KOPT-K1 (cell line): ENCODE measurements around the gene NUP85.
A peak's percentile ranks its signal among the peaks of the same experiment; 100 is the strongest.
"Not testable (repeated sequence)": the region's sequence is repeated elsewhere in the genome, so short reads cannot be mapped to it uniquely, and the experiment has no call there.

Source experiments
- H3K27ac ChIP-seq: fragments of 200-600 bp; sonication (generic); 2 replicates; pipeline ENCODE4 v1.5.1; 2016; ENCODE audit warnings: antibody characterized with exemption, mild to moderate bottlenecking, low read depth, low read length; ENCODE audit not compliant: poor library complexity, severe bottlenecking
- H3K36me3 ChIP-seq: fragments of 200-600 bp; sonication (generic); 2 replicates; pipeline ENCODE4 v1.5.1; 2017; ENCODE audit warnings: antibody characterized with exemption, mild to moderate bottlenecking, low read length, moderate library complexity; ENCODE audit not compliant: insufficient read depth
- H3K9me3 ChIP-seq: fragments of 200-600 bp; sonication (generic); 2 replicates; pipeline ENCODE4 v1.5.1; 2017; ENCODE audit warnings: antibody characterized with exemption, low read length, mild to moderate bottlenecking; ENCODE audit not compliant: insufficient read depth, poor library complexity, severe bottlenecking

NUP85 gene

DNA sequence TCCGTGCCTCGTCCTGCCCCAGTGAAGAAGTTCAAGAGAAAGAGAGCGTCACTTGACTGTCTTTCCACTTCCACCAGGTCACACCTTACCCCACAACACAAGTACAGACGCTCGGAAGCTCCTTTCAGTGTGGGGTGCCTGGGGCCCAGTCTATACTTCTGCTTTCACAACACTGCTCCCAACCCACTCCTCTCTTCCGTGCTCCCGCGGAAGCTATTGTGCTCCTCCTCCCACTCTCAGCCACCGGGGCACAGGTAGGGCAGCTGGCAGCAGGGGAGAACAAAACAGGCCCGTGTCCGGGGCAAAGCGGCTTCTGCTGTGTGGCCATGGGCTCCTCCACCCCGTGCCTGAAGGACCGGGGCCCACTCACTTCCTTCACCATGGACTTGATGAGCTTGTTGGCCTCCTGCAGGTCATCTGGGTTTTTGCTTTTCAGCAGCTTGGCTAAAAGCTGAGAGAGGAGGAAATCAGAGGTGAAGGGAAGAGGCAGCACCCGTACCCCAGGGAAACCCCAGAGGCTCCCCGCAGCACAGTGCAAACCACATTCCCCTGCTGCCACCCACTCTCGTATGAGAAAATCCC, 37.1 kb downstream of the NUP85 start:
- Histone ChIP-seq H3K9me3 (no peaks in the 10 kb centered on the region), H3K27ac (no peak overlapping the region), H3K36me3 (peaks cover 99% of the 10 kb centered on the region)

- Histone ChIP-seq H3K9me3 (no peaks in the 10 kb centered on the region), H3K27ac (no peak overlapping the region)
Observed at GRCh38 chr17:75244133-75244866, 38.8 kb downstream of the NUP85 start.

DNA sequence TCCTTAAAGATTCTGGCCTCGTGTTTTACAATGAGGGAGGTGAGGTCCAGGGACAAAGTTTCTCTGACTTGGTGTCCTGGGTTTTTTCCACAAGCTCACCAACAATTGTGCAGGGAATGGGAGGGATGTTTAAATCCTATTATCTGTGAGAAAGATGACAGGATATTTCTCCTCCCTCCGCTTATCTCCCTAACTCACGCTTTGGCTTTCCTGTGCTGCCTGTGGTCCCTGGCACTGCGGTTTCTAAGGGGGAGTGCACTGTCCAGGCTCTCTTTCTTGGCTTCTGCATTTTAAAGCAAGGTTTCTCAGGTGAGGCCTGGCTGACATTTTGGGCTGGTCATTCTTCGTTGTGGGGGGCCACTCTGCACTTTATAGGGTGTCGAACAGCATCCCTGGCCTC, 39.5 kb downstream of the NUP85 start:
- Histone ChIP-seq H3K9me3 (no peaks in the 10 kb centered on the region), H3K36me3 (peaks cover 78% of the 10 kb centered on the region), H3K27ac (no peak overlapping the region)

More at GRCh38 chr17:75244133-75244866, 38.8 kb downstream of the NUP85 start:
- peaks cover 85% of the 10 kb centered on the region for H3K36me3 ChIP-seq

DNA sequence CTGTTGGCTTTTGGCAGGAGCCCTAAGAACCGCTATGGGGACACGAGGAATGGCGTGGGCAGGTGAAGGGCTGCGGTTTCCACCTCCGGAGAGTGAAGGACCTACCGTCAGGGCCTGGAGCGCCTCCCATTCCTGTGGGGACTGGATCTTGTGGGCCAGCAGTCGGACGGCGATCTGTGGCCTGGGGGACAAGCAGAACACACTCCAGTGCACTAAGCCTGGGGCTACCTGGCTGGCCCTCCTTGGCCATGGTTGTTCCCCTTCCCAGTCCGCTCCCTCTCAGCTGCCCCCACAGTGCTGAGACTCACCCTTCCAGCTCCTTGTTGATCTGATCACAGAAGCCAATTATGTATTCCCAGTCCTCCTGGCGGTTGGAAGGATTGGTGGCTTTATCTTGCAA, 40.9 kb downstream of the NUP85 start:
- peaks cover 64% of the 10 kb centered on the region for H3K36me3 ChIP-seq
- no peak overlapping the region for H3K27ac ChIP-seq
- no peaks in the 10 kb centered on the region for H3K9me3 ChIP-seq

GRCh38 chr17:75249564-75249963, 44.1 kb downstream of the NUP85 start:
- Histone ChIP-seq H3K27ac (no peak overlapping the region), H3K36me3 (peaks cover 33% of the 10 kb centered on the region), H3K9me3 (no peaks in the 10 kb centered on the region)

- no peak overlapping the region for H3K27ac ChIP-seq
- H3K36me3 ChIP-seq: peaks cover 28% of the 10 kb centered on the region
Observed at GRCh38 chr17:75250009-75250471, 44.6 kb downstream of the NUP85 start.

DNA sequence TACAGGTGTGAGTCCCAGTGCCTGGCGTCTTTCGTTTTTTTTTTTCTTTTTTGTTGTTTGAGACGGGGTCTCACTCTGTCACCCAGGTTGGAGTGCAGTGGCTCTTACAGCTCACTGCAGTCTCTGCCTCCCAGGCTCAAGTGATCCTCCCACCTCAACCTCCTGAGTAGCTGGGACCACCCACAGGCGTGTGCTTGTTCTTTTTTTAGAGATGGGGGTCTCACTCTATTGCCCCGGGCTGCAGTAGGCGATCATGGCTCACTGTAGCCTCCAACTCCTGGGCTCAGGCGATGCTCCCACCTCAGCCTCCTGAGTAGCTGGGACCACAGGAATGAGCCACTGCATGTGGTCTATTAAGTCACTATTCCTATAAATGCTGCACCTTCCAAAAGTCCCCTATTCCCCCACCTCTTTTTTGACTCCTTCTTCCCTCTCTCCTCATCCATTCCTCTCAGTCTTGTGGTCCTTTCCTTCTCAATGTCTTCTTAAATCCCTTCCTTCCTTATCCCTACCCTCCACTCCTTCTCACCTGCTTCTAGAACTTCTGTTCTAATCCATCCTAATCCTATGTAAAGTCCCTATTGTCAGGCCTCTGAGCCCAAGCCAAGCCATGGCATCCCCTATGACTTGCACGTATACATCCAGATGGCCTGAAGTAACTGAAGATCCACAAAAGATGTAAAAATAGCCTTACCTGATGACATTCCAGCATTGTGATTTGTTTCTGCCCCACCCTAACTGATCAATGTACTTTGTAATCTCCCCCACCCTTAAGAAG, 46.7 kb downstream of the NUP85 start:
- Histone ChIP-seq H3K9me3 (no peaks in the 10 kb centered on the region), H3K36me3 (peaks cover 7% of the 10 kb centered on the region; the same call in 1 of the 2 replicates), H3K27ac (no peak overlapping the region)

More at GRCh38 chr17:75250009-75250471, 44.6 kb downstream of the NUP85 start:
- H3K9me3 ChIP-seq: no peaks in the 10 kb centered on the region

GRCh38 chr17:75255954-75256698, 50.6 kb downstream of the NUP85 start:
- not testable (repeated sequence) for H3K27ac ChIP-seq, H3K9me3 ChIP-seq

GRCh38 chr17:75257228-75257627, 51.7 kb downstream of the NUP85 start:
- not testable (repeated sequence) for H3K9me3 ChIP-seq, H3K27ac ChIP-seq, H3K36me3 ChIP-seq

More at GRCh38 chr17:75255954-75256698, 50.6 kb downstream of the NUP85 start:
- H3K36me3 ChIP-seq: not testable (repeated sequence)

DNA sequence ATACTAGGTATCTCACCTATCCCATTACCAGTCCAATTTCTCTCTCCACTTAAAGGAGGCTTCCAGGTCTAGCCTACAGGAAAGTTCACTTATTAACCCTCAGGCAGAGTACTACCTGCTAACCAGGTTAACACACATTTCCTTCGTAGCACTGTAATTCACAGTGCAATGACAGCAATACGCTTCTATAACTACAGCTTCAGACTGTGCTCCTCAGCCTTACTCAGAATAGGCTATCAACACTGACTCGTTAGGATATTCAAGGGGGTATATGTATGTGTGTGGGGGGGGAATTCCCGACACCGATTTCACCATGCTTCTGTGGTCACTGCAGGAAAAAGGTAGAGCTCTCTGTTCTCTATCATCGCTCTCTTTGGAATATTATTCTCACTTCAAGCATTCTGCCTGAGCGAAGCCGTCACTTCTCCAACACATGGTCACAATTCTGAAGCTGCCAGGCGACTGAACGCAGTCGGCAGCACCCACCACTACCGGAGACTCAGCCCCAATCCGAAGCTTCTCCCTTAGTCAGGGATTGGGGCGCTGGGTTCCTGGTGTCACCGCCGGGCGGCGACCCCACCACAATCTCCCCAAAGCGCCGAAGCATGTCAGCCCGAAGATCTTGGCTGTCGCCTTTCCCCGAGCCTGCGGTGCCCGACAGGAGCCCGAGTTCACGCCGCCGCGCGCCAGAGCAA, 55.3 kb downstream of the NUP85 start:
- H3K36me3 ChIP-seq: peaks cover 29% of the 10 kb centered on the region
- H3K27ac ChIP-seq: peak overlapping the region; percentile 93

DNA sequence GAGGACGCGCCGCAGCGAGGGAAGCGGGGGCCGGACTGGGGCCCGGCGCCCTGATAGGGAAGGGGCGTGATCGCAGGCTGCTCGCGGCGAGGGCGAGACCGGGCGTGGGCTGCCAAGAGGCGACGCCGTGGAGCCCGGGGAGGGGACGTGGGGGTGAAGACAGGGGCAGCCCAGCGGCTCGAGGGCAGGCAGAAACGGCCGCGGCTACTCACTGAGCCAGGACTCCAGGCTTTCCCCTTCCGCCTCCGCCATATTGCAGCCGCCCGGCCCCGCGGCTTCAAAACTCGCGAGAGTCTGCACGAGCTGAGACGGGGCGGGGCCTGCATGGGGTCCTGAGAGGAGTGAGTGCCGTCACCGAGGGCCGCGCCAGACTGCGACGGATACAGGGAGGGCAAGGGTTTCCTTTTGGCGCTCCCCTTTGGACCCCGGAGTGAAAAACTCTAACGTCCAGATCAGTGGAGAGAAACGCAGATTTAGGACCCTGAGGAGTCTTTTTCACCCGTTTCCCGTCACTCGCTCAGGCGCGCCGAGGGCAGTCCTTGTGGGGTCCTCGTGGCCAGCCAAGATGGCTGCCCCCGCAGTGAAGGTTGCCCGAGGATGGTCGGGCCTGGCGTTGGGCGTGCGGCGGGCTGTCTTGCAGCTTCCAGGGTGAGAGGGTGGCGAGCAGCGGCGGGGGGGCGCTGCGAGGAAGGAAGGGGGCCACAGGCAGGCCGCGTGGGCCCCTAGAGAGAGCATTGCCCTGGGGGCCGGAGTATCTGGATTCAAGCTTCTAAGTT, 56.0 kb downstream of the NUP85 start, which contains the start of the genes GGA3 and MRPS7:
GGA3 (minus strand) TSS at position 271 of the 776 bp plus-strand sequence; CDS start at position 252, 19 bp downstream.
MRPS7 (plus strand) TSS at position 544 of the 776 bp plus-strand sequence; CDS start at position 566, 22 bp downstream.
- peak within 1 kb of the TSS; percentile 93 for H3K27ac ChIP-seq
- H3K9me3 ChIP-seq: no peaks in the 10 kb centered on the region
- H3K36me3 ChIP-seq: peaks cover 36% of the 10 kb centered on the region

More for the DNA sequence above, 55.3 kb downstream of the NUP85 start:
- no peaks in the 10 kb centered on the region for H3K9me3 ChIP-seq

DNA sequence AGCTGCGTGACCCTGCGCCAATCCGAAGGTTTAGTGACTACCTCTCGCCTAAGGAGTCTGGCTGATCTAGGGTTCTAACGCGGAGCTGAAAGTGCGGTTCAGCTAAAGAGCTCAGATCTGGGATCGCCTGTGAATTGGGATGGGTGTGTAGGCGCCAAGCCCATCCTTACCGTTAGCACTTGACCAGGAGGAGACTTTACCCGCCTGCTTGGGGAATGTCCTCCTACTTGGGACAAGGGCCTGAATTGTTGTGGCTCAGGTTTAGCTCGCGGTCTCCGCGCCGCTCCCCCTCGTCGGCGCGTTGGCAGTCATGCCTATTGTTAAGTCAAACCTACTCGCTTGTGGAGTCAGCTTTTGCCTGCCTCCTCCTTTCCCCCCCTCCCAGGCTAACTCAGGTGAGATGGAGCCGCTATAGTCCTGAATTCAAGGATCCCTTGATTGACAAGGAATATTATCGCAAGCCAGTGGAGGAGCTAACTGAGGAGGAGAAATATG, 56.7 kb downstream of the NUP85 start:
- peaks cover 42% of the 10 kb centered on the region for H3K36me3 ChIP-seq
- no peaks in the 10 kb centered on the region for H3K9me3 ChIP-seq
- peak overlapping the region; percentile 93 for H3K27ac ChIP-seq

GRCh38 chr17:75263055-75263454, 57.6 kb downstream of the NUP85 start:
- Histone ChIP-seq H3K9me3 (no peaks in the 10 kb centered on the region), H3K27ac (no peak overlapping the region), H3K36me3 (peaks cover 51% of the 10 kb centered on the region)
